ENCODE measurements around the gene PPARA. TPM values are rescaled to one million over a fixed set of nuclear protein-coding genes. Genes with fewer than 3 reads are reported as not detected.
A peak's percentile ranks its signal among the peaks of the same experiment; 100 is the strongest.

PPARA gene
- polyA plus RNA-seq, 3 donors: 3.7 to 6.3 (median 4.9) TPM

DNA sequence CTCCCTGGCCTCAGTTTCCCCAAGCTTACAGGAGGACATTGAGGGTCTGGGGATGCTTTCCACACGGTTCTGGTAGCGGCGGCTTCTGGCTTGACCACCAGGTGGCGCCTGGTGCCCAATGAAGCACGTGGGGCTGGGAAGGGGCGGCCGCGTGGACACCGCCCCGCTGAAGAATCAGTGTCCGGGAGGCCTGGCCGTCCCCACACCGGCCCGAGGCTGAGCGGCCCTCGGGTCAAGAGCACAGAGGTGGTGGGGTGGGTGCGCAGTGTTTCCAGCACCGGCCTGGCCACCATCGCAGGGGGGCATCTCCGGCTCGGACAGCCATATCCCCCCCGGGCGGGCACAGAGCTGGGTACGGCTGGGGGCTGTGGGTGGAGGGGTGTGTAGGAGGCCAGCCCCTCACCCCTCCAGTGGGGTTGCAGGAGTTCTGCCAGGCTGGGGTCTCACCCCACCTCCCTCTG is 27.8 kb upstream of the PPARA start:
- Histone ChIP-seq H4K20me1 (ENCODE audit: insufficient read depth, low read length) (no peaks in the 10 kb centered on the region), H3K4me2 (replicated peaks; ENCODE audit: extremely low read depth, low read length, poor library complexity, severe bottlenecking) (peak overlapping the region; percentile 23), H3K4me3 (replicated peaks in 1 of 3; ENCODE audit: low read depth in 2 of 3, low read length in 3 of 3) (no peak overlapping the region), H2AFZ (ENCODE audit: insufficient read depth, low read depth, low read length, poor library complexity, severe bottlenecking) (no peak overlapping the region), H3K79me2 (ENCODE audit: insufficient read depth, low read length) (no peaks in the 10 kb centered on the region), H3K4me1 (ENCODE audit: control insufficient read depth in 1 of 2, insufficient read depth in 2 of 2, low read length in 2 of 2) (peaks cover 4 to 18% of the 10 kb centered on the region in 2 donors), H3K9me3 (replicated peaks in 1 of 2; ENCODE audit: control insufficient read depth in 1 of 2, insufficient read depth in 1 of 2, low read length in 2 of 2) (no peaks in the 10 kb centered on the region), H3K27ac (ENCODE audit: low read depth in 1 of 2, low read length in 2 of 2) (no peak overlapping the region), H3K27me3 (ENCODE audit: control insufficient read depth in 2 of 2, insufficient read depth in 2 of 2, low read length in 2 of 2) (no peaks in the 10 kb centered on the region), H3K9ac (ENCODE audit: insufficient read depth, low read length, poor library complexity, severe bottlenecking) (no peak overlapping the region), H3K36me3 (replicated peaks in 1 of 2; ENCODE audit: control insufficient read depth in 1 of 2, insufficient read depth in 2 of 2, low read length in 2 of 2) (no peaks in the 10 kb centered on the region)
- no peaks in the 10 kb centered on the region for H3K9me3 Mint-ChIP-seq
- H3K36me3 Mint-ChIP-seq: no peaks in the 10 kb centered on the region
- peaks cover 4 to 10% (median 9%) of the 10 kb centered on the region in 3 donors for H3K27me3 Mint-ChIP-seq (ENCODE audit: low read depth in 3 of 3)
- no peaks in the 10 kb centered on the region for H3K4me1 Mint-ChIP-seq
- 23% methylated on average over 21 of the region's 24 CpGs for WGBS (ENCODE audit: insufficient coverage)
- intact Hi-C loops (cut with micrococcal nuclease): loop anchor here (1.0 to 10.0 kb wide), 5 partner anchors 170 to 422 kb away; partner anchors contain the start of gene GTSE1 (in 1 of the 2)
- H3K4me3 Mint-ChIP-seq: no peak overlapping the region
- no peak overlapping the region for H3K27ac Mint-ChIP-seq
- peak; percentile 52 to 73 (median 66) for DNase-seq
- peak; percentile 98 for TF ChIP-seq CTCF (IDR thresholded peaks at IDR 0.05)

- H3K4me3 Mint-ChIP-seq: no peak overlapping the region
- Histone ChIP-seq H2AFZ (ENCODE audit: insufficient read depth, low read depth, low read length, poor library complexity, severe bottlenecking) (no peak overlapping the region), H3K4me3 (replicated peaks in 1 of 3; ENCODE audit: low read depth in 2 of 3, low read length in 3 of 3) (no peak overlapping the region)
Measured at GRCh38 chr22:46122980-46123693, 27.2 kb upstream of the PPARA start.

More at GRCh38 chr22:46122980-46123693, 27.2 kb upstream of the PPARA start:
- H3K9me3 ChIP-seq (replicated peaks in 1 of 2; ENCODE audit: control insufficient read depth in 1 of 2, insufficient read depth in 1 of 2, low read length in 2 of 2): no peaks in the 10 kb centered on the region
- Mint-ChIP-seq H3K4me1 (no peaks in the 10 kb centered on the region), H3K9me3 (no peaks in the 10 kb centered on the region), H3K36me3 (no peaks in the 10 kb centered on the region), H3K27me3 (ENCODE audit: low read depth in 3 of 3) (peaks cover 4 to 11% (median 11%) of the 10 kb centered on the region in 3 donors), H3K27ac (no peak overlapping the region)
- H3K4me2 ChIP-seq (replicated peaks; ENCODE audit: extremely low read depth, low read length, poor library complexity, severe bottlenecking): peak overlapping the region; percentile 23
- TF ChIP-seq CTCF (IDR thresholded peaks at IDR 0.05): no peak
- H3K4me1 ChIP-seq (ENCODE audit: control insufficient read depth in 1 of 2, insufficient read depth in 2 of 2, low read length in 2 of 2): peaks cover 4 to 18% of the 10 kb centered on the region in 2 donors
- no peak overlapping the region for H3K27ac ChIP-seq (ENCODE audit: low read depth in 1 of 2, low read length in 2 of 2)
- H3K36me3 ChIP-seq (replicated peaks in 1 of 2; ENCODE audit: control insufficient read depth in 1 of 2, insufficient read depth in 2 of 2, low read length in 2 of 2): no peaks in the 10 kb centered on the region
- H4K20me1 ChIP-seq (ENCODE audit: insufficient read depth, low read length): no peaks in the 10 kb centered on the region
- 55% methylated on average over 19 of the region's 19 CpGs for WGBS (ENCODE audit: insufficient coverage)
- H3K27me3 ChIP-seq (ENCODE audit: control insufficient read depth in 2 of 2, insufficient read depth in 2 of 2, low read length in 2 of 2): no peaks in the 10 kb centered on the region
- no peak for DNase-seq
- H3K9ac ChIP-seq (ENCODE audit: insufficient read depth, low read length, poor library complexity, severe bottlenecking): no peak overlapping the region
- intact Hi-C loops (cut with micrococcal nuclease): loop anchor here (1.0 to 10.0 kb wide), 5 partner anchors 169 to 422 kb away; partner anchors contain the start of gene GTSE1 (in 1 of the 2)
- no peaks in the 10 kb centered on the region for H3K79me2 ChIP-seq (ENCODE audit: insufficient read depth, low read length)
